ENCODE results near the gene TMEM213.

DNA sequence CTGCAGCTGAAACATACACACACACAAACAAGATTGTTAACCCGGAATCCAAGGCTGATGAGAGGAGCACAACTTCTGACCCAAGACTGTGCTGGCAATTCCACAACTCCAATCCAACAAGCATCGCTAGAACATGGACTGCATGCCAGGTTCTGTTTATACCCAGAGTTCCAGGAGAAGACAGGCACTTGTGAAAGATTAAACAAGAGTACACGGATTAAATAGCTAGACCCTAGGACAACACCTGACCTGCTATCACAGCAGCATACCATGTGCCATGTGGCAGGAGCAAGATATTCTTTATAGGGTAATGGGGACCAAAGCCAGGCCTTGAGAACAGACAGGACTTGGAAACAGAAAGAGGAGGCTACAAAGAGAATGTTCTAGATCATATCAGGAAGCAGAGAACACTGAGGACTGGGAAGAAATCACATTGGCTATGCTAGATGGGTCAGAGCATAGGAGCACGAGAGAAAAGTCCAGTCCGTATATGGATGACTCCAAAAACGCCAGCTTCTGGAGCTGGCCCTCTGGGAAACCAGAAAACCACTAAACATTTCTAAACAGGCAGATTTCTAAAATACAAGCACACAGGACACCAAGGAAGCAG, 83.9 kb downstream of the TMEM213 start:
- TF ChIP-seq POLR2AphosphoS5 (IDR thresholded peaks at IDR 0.05; ENCODE audit: low read depth, low read length) (no peak), KDM1A (IDR thresholded peaks at IDR 0.05; ENCODE audit: borderline replicate concordance, low read length) (no peak), POLR2A (IDR thresholded peaks at IDR 0.05; ENCODE audit: control extremely low read depth in 1 of 2, low read depth in 2 of 2, low read length in 2 of 2) (no peak)
- TF ChIP-seq, protein P1, sequence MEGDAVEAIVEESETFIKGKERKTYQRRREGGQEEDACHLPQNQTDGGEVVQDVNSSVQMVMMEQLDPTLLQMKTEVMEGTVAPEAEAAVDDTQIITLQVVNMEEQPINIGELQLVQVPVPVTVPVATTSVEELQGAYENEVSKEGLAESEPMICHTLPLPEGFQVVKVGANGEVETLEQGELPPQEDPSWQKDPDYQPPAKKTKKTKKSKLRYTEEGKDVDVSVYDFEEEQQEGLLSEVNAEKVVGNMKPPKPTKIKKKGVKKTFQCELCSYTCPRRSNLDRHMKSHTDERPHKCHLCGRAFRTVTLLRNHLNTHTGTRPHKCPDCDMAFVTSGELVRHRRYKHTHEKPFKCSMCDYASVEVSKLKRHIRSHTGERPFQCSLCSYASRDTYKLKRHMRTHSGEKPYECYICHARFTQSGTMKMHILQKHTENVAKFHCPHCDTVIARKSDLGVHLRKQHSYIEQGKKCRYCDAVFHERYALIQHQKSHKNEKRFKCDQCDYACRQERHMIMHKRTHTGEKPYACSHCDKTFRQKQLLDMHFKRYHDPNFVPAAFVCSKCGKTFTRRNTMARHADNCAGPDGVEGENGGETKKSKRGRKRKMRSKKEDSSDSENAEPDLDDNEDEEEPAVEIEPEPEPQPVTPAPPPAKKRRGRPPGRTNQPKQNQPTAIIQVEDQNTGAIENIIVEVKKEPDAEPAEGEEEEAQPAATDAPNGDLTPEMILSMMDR (IDR thresholded peaks at IDR 0.05; ENCODE audit: control extremely low read depth in 1 of 3, insufficient read depth in 1 of 3, low read depth in 1 of 3, low read length in 3 of 3): no peak

Data from H1 (cell line).